Measurements from ENCODE around the gene LDB2.

LDB2 gene

DNA sequence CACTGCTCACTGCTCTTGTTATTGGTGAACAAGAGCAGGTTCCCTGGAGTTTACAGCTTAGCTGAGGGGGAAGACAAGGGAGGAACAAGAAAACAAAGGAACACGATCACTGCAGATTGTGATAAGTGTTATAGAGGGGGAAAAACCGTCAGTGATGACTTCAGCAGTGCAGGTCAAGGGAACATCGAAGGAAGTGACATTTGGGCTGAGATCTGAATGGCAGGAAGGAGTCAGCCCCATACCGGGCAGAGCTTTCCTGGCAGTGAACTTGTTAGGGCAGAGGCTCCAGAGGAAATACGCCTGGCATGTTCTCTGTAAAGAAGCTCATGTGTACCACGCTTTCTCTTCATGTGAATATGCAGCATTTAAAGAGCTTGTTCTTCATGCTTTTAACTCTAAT, 78.1 kb downstream of the LDB2 start:
- no peaks in the 10 kb centered on the region for H3F3A ChIP-seq (ENCODE audit: insufficient read depth, low read length)
- no peak overlapping the region for H3K9ac ChIP-seq (ENCODE audit: low read length)
- no peak overlapping the region for H3K4me3 ChIP-seq (ENCODE audit: low read length)

DNA sequence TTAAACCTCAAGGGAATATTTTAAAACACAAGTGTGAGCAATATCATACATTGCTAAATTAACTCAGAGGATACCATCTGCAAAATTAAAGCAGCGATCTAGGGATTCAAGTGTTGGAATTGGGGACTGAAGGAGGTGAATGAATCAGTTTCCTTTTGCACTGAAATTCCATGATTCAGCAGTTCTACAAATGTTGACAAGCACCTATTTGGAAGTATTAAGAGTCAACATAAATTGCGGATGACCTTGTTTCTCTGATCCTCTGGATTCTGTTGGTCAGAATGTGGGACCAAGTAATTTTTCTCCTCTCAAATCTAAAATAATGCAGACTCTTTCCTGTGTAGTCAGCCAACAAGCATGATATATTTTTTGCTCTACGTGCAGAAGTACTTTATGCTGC, 78.8 kb downstream of the LDB2 start:
- H3K9ac ChIP-seq (ENCODE audit: low read length): no peak overlapping the region
- no peak overlapping the region for H3K4me2 ChIP-seq (ENCODE audit: low read depth, low read length)
- no peaks in the 10 kb centered on the region for H3K79me2 ChIP-seq (ENCODE audit: low read length)
- no peak for DNase-seq
- no peak overlapping the region for H3K27ac ChIP-seq (ENCODE audit: low read length)
- H3K9me2 ChIP-seq (replicated peaks; ENCODE audit: insufficient read depth, low read length): no peaks in the 10 kb centered on the region
- H3K27me3 ChIP-seq (replicated peaks; ENCODE audit: insufficient read depth, low read length): no peaks in the 10 kb centered on the region
- TF ChIP-seq EZH2phosphoT487 (IDR thresholded peaks at IDR 0.05; ENCODE audit: low read length) (no peak), EZH2 (optimal IDR thresholded peaks at IDR 0.05; ENCODE audit: low read depth, low read length) (no peak)
- TF ChIP-seq, protein P1, sequence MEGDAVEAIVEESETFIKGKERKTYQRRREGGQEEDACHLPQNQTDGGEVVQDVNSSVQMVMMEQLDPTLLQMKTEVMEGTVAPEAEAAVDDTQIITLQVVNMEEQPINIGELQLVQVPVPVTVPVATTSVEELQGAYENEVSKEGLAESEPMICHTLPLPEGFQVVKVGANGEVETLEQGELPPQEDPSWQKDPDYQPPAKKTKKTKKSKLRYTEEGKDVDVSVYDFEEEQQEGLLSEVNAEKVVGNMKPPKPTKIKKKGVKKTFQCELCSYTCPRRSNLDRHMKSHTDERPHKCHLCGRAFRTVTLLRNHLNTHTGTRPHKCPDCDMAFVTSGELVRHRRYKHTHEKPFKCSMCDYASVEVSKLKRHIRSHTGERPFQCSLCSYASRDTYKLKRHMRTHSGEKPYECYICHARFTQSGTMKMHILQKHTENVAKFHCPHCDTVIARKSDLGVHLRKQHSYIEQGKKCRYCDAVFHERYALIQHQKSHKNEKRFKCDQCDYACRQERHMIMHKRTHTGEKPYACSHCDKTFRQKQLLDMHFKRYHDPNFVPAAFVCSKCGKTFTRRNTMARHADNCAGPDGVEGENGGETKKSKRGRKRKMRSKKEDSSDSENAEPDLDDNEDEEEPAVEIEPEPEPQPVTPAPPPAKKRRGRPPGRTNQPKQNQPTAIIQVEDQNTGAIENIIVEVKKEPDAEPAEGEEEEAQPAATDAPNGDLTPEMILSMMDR (IDR thresholded peaks at IDR 0.05; ENCODE audit: low read length): no peak
- no peaks in the 10 kb centered on the region for H3F3A ChIP-seq (ENCODE audit: insufficient read depth, low read length)
- no peak overlapping the region for H2AFZ ChIP-seq (ENCODE audit: low read length)
- H3K36me3 ChIP-seq (replicated peaks; ENCODE audit: insufficient read depth, low read length): no peaks in the 10 kb centered on the region
- H4K20me1 ChIP-seq (ENCODE audit: insufficient read depth, low read length): no peaks in the 10 kb centered on the region
- H3K4me3 ChIP-seq (ENCODE audit: low read length): no peak overlapping the region
- H3K9me3 ChIP-seq (replicated peaks; ENCODE audit: insufficient read depth, low read length): no peaks in the 10 kb centered on the region
- H3K4me1 ChIP-seq (ENCODE audit: low read length): no peaks in the 10 kb centered on the region

More for the DNA sequence above, 78.1 kb downstream of the LDB2 start:
- Histone ChIP-seq H3K4me2 (ENCODE audit: low read depth, low read length) (no peak overlapping the region), H3K36me3 (replicated peaks; ENCODE audit: insufficient read depth, low read length) (no peaks in the 10 kb centered on the region), H4K20me1 (ENCODE audit: insufficient read depth, low read length) (no peaks in the 10 kb centered on the region), H2AFZ (ENCODE audit: low read length) (no peak overlapping the region), H3K27me3 (replicated peaks; ENCODE audit: insufficient read depth, low read length) (no peaks in the 10 kb centered on the region), H3K27ac (ENCODE audit: low read length) (no peak overlapping the region), H3K9me3 (replicated peaks; ENCODE audit: insufficient read depth, low read length) (no peaks in the 10 kb centered on the region), H3K4me1 (ENCODE audit: low read length) (no peaks in the 10 kb centered on the region), H3K9me2 (replicated peaks; ENCODE audit: insufficient read depth, low read length) (no peaks in the 10 kb centered on the region), H3K79me2 (ENCODE audit: low read length) (no peaks in the 10 kb centered on the region)
- DNase-seq: no peak
- TF ChIP-seq EZH2 (optimal IDR thresholded peaks at IDR 0.05; ENCODE audit: low read depth, low read length) (no peak), EZH2phosphoT487 (IDR thresholded peaks at IDR 0.05; ENCODE audit: low read length) (no peak)
- TF ChIP-seq, protein P1 (IDR thresholded peaks at IDR 0.05; ENCODE audit: low read length): no peak

DNA sequence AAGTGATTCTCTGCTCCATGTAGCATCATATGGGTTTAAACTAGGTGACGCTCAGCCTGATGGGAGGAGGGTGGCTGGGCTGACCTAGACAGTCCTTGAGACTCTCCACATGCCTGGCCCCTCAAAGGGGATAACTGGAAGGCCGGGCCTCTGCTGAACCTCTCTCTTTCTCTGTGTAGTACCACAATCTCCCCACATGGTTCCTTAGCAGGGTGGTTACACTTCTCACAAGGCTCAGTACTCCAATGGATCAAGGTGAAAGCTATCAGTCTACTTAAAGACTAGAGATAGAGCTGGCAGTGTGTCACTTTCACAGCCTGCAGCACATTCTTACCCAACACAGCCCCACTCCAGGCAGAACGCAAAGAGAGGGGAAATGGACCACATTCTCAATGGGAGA, 80.4 kb downstream of the LDB2 start:
- no peak overlapping the region for H3K4me3 ChIP-seq (ENCODE audit: low read length)
- no peaks in the 10 kb centered on the region for H3F3A ChIP-seq (ENCODE audit: insufficient read depth, low read length)
- TF ChIP-seq EZH2phosphoT487 (IDR thresholded peaks at IDR 0.05; ENCODE audit: low read length) (no peak), EZH2 (optimal IDR thresholded peaks at IDR 0.05; ENCODE audit: low read depth, low read length) (no peak)
- TF ChIP-seq, protein P1 (IDR thresholded peaks at IDR 0.05; ENCODE audit: low read length): no peak
- H2AFZ ChIP-seq (ENCODE audit: low read length): no peak overlapping the region
- no peaks in the 10 kb centered on the region for H3K9me3 ChIP-seq (replicated peaks; ENCODE audit: insufficient read depth, low read length)
- no peaks in the 10 kb centered on the region for H3K27me3 ChIP-seq (replicated peaks; ENCODE audit: insufficient read depth, low read length)
- H3K9ac ChIP-seq (ENCODE audit: low read length): no peak overlapping the region
- H4K20me1 ChIP-seq (ENCODE audit: insufficient read depth, low read length): no peaks in the 10 kb centered on the region
- H3K36me3 ChIP-seq (replicated peaks; ENCODE audit: insufficient read depth, low read length): no peaks in the 10 kb centered on the region
- H3K79me2 ChIP-seq (ENCODE audit: low read length): no peaks in the 10 kb centered on the region
- H3K4me1 ChIP-seq (ENCODE audit: low read length): no peaks in the 10 kb centered on the region
- no peak overlapping the region for H3K4me2 ChIP-seq (ENCODE audit: low read depth, low read length)
- no peak for DNase-seq
- H3K9me2 ChIP-seq (replicated peaks; ENCODE audit: insufficient read depth, low read length): no peaks in the 10 kb centered on the region
- no peak overlapping the region for H3K27ac ChIP-seq (ENCODE audit: low read length)

All from MM.1S (cell line).